NT2/D1 (cell line): ENCODE results near the gene EHHADH.

Experiments
- DNase-seq: peaks from one replicate; pipeline ENCODE4 v3.0.0-alpha.2; 2011; ENCODE audit warnings: low read depth, low spot score
- H3K27me3 ChIP-seq: 2 replicates; pipeline ENCODE4 v1.6.0; 2011; ENCODE audit warnings: mild to moderate bottlenecking; ENCODE audit not compliant: insufficient read length, insufficient read depth
- H3K36me3 ChIP-seq: 2 replicates; pipeline ENCODE4 v1.6.1; 2011; ENCODE audit warnings: mild to moderate bottlenecking, low read length, mixed read lengths; ENCODE audit not compliant: insufficient read depth, insufficient read length
- H3K4me1 ChIP-seq: 2 replicates; pipeline ENCODE4 v1.5.1; 2011; ENCODE audit not compliant: insufficient read depth, insufficient read length
- H3K4me3 ChIP-seq: 2 replicates; pipeline ENCODE4 v1.5.1; 2011; ENCODE audit warnings: low read depth; ENCODE audit not compliant: insufficient read length
- H3K9ac ChIP-seq: 2 replicates; pipeline ENCODE4 v1.6.0; 2011; ENCODE audit warnings: low read depth; ENCODE audit not compliant: insufficient read length
- H3K9me3 ChIP-seq: 2 replicates; pipeline ENCODE4 v1.5.1; 2011; ENCODE audit warnings: mild to moderate bottlenecking, low read length; ENCODE audit not compliant: insufficient read depth
- SUZ12 ChIP-seq: IDR thresholded peaks from 2 replicates; pipeline ENCODE4 v1.6.1; 2011; ENCODE audit not compliant: insufficient read length, insufficient read depth; ENCODE audit errors: extremely low read depth
- YY1 ChIP-seq: IDR thresholded peaks from 2 replicates; pipeline ENCODE4 v1.6.1; 2011; ENCODE audit not compliant: insufficient read length, insufficient read depth
- ZNF274 ChIP-seq: IDR thresholded peaks from 2 replicates; pipeline ENCODE4 v1.6.1; 2011; ENCODE audit warnings: mild to moderate bottlenecking, low read depth, low read length

Gene EHHADH

GRCh38 chr3:185144784-185145183, 109.1 kb downstream of the EHHADH start:
- H3K9me3 ChIP-seq = 0 out of 2 replicates have a peak, but pooled peaks cover 4% of the 10 kb centered on the region
- TF ChIP-seq YY1 (no peak), ZNF274 (no peak), SUZ12 (no peak)
- H3K36me3 ChIP-seq = no peaks in the 10 kb centered on the region
- no peak for DNase-seq
- H3K4me3 ChIP-seq = no peak overlapping the region
- peaks cover 4% of the 10 kb centered on the region for H3K27me3 ChIP-seq
- no peaks in the 10 kb centered on the region for H3K4me1 ChIP-seq
- no peak overlapping the region for H3K9ac ChIP-seq
